H1 (cell line): ENCODE data around the gene MYD88. TPM values are rescaled to one million over a fixed set of nuclear protein-coding genes. Genes with fewer than 3 reads are reported as not detected.

Experiments
- polyA plus RNA-seq, 7 experiments: library from polyadenylated mRNA; depleted of rRNA in 3 of 7; stranded (reverse) in 5 of 7; unstranded in 2 of 7; fragments of >200 nt in 5 of 7; fragments of 200-250 nt in 2 of 7; gene quantifications; 1 replicate in 5 of 7; 2 replicates in 1 of 7; 4 replicates in 1 of 7; pipeline versions ENCODE4 v1.2.1 to v1.2.3, GENCODE V29; 2011 to 2013; ENCODE audit warnings: missing spikeins in 2 of 7, mixed read lengths in 2 of 7
- small RNA-seq: library from polyadenylated mRNA; stranded (forward); fragments of <200 nt; extraction: miRNeasy Mini kit (QIAGEN cat#:217004); gene quantifications from one replicate; pipeline ENCODE3, GENCODE V24; 2013; ENCODE audit not compliant: insufficient read depth
- total RNA-seq: library from RNA; stranded (reverse); fragmentation: NEBNext Ultra II Directional; extraction: Animal tissue kit (Norgen Biotek cat#: 25700); gene quantifications from 2 replicates; pipeline ENCODE4 v1.2.1, GENCODE V29; 2021

Gene MYD88
- total and polyA plus RNA-seq, 2 of the 8 experiments (the other 6 are each of a cell fraction or from before 2014, with no cell fraction given) = 22.1 to 22.5 TPM

Small RNAs within 50 kb of the gene (small RNA-seq; reads per million reads assigned to genes)
- not detected for gene RF00019

Other genes with a start within 250 kb of the MYD88 start
- gene VILL, start 147.9 kb upstream of the MYD88 start, total RNA-seq = 4.1 and 4.6 TPM in 2 replicates
- gene VILL, start 147.9 kb upstream of the MYD88 start, polyA plus RNA-seq (2011; rRNA removed) = 4.2 and 7.4 TPM in 2 replicates
- 15.7 and 19.2 TPM in 2 replicates for gene PLCD1, start 109.0 kb upstream of the MYD88 start, total RNA-seq
- 15.3 and 25.7 TPM in 2 replicates for gene PLCD1, start 109.0 kb upstream of the MYD88 start, polyA plus RNA-seq (2011; rRNA removed)
- 0.75 and 0.76 TPM in 2 replicates for gene DLEC1, start 99.5 kb upstream of the MYD88 start, total RNA-seq
- gene DLEC1, start 99.5 kb upstream of the MYD88 start, polyA plus RNA-seq (2011; rRNA removed) = 0.26 and 0.36 TPM in 2 replicates
- 31.9 and 34.8 TPM in 2 replicates for gene ACAA1, start 1.5 kb upstream of the MYD88 start, total RNA-seq
- 23.1 and 27.4 TPM in 2 replicates for gene ACAA1, start 1.5 kb upstream of the MYD88 start, polyA plus RNA-seq (2011; rRNA removed)
- 45.5 and 47.0 TPM in 2 replicates for gene OXSR1, start 26.9 kb downstream of the MYD88 start, total RNA-seq
- gene OXSR1, start 26.9 kb downstream of the MYD88 start, polyA plus RNA-seq (2011; rRNA removed) = 16.9 and 25.1 TPM in 2 replicates
- 0.41 and 0.54 TPM in 2 replicates for gene SLC22A13, start 127.2 kb downstream of the MYD88 start, total RNA-seq
- 0.05 and 0.06 TPM in 2 replicates for gene SLC22A13, start 127.2 kb downstream of the MYD88 start, polyA plus RNA-seq (2011; rRNA removed)
- gene SLC22A14, start 143.6 kb downstream of the MYD88 start, total RNA-seq = not detected in 2 replicates
- 0.03 and 0.05 TPM in 2 replicates for gene SLC22A14, start 143.6 kb downstream of the MYD88 start, polyA plus RNA-seq (2011; rRNA removed)
- gene XYLB, start 208.1 kb downstream of the MYD88 start, total RNA-seq = 5.3 and 5.5 TPM in 2 replicates
- gene XYLB, start 208.1 kb downstream of the MYD88 start, polyA plus RNA-seq (2011; rRNA removed) = 1.7 and 2.8 TPM in 2 replicates